Fibroblast of peridontal ligament (primary cell): ENCODE results near the gene TRIM4.
"Not testable (repeated sequence)": the region's sequence is repeated elsewhere in the genome, so short reads cannot be mapped to it uniquely, and the experiment has no call there.

Source experiments
- DNase-seq: peaks from one replicate; pipeline ENCODE4 v3.0.0-alpha.2; 2010; ENCODE audit errors: extremely low read depth

TRIM4 gene

DNA sequence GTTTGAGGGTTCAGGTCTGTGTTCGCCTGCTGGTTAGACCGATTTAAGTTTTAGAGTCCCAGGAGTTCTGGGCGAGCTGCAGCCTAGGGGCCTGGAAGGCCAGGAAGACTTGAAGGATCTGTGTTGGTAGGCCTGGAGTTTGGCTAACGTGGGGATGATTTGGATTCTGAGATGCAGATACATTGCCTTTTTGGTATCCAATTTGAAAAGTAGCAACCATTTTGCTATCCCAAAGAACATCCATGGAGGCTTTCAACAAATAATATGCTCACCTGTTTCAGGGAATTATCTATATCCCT is 433 bp upstream of the TRIM4 start:
- DNase-seq: no peak

DNA sequence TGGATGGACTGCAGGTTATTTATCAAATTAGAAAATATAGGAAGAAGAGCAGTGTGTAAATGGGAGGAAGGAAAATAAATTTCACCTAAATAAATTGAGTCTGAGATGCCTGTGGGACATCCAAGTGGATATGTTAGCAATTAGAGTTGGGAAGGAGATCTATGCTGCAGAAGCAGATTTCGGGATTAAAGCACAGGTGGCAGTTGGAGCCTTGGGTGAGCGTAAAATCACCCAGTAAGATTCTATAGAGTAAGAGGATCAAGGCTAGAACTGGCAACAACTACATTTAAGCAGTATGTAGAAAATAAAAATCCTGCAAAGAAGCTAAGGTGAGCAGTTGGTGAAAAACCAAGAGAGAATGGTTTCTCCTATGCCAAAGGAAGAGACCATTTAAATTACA is 8.4 kb downstream of the TRIM4 start:
- DNase-seq: no peak

DNA sequence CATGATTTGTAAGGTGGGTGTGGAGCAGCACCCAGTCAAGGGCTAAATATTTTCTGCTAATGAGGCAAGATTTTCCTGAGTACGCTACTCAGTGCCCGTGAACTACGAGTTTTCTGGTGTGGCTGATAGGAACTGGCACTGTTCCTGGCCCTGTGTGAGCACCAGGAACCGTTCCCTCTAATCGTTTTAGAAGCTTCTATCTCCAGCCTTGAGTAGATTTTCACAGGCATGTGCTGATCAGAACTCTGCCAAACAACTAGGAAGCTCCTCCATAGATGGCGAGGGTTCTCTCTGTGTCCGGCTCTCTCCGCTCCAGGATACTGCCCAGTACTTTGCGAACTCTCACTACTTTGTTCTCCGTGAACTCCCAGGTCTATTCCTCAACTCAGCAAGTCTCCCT is 17.7 kb downstream of the TRIM4 start:
- DNase-seq: no peak

DNA sequence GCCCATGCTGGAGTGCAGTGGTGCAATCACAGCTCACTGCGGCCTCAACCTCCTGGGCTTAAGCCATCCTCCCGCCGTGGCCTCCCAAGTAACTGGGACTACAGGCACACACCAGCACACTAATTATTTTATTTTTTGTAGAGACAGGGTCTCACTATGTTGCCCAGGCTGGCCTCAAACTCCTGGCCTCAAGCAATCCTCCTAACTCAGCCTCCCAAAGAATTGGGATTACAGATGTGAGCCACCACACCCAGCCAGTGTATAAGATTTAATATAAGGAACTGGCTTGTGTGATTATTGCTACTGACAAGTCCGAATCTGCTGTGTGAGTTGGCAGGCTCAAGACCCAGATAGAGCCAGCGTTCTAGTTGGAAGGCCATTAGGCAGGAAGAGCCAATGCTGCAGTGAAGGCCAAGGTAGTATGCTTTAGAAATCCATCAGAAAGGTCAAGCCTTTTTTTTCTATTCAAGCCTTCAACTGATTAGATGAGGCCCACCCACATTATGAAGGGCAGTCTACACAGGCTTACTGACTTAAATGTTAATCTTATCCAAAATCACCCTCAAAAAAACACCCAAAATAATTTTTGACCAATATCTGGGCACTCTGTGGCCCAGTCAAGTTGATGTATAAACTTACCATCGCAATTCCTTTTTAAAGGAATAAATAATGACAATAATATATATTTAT is 19.4 kb downstream of the TRIM4 start:
- no peak for DNase-seq

DNA sequence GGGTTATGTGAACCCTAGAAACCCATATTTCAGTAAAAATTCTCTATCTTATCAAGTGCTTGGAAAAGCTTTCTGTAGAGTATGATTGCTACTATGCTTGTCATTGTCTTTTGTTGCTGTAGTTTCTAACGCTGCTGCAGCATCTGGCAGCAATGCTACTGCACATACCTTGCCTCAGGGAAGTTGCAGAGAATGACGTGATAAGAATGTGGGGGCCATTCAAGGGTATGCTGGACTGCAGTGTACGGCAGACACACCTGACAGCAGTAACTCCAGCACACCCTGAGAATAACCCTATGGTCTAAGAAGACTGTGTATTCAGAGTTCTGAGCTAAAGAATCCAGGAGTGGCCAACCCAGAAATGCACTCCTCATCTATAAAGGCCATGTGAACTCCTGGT is 20.5 kb downstream of the TRIM4 start:
- DNase-seq: no peak

DNA sequence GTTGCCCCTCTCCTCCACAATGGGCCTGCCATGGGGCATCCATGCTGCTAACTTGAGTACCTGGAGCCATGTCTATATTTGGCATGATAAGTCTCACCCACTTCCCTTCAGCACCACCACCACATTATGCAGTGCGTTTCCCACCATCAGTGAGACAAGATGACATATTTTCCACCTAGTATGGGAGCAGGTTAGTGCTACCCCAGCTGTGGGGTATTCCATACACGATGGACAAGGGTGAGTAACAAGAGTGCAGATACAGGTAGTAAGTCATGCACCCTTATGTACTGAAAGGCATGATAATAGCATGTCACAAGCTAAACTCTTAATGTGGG is 21.3 kb downstream of the TRIM4 start:
- DNase-seq: no peak

DNA sequence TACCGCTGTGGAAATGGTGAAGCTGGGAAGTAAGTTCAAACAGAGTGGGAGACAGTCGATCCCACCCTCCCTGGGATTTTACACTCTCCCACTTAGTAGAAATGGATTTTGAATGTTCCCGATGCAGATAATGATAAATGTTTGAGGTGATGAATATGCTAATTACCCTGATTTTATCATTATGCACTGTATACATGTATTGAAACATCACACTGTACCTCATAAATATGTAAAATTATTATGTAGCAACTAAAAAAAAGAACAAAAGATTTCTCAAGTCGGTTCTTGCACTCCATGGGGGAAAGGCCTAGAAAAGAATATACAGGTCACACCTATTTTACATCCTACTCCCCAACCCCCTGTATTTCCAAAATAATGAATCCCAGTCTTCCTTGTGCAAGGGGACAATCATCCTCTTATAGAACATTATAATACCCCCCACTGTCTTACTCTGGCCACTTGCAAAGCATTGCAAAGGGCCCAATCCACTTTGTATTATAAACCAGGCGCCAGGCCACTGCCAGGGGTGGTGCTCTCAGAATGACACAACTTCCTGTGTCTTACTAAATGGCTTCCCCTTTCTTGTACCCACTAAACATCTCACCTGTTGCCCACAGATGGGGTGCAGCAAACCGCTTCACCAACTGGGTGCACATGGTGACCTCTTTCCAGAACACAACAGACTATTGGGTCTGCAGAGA is 21.9 kb downstream of the TRIM4 start:
- no peak for DNase-seq

DNA sequence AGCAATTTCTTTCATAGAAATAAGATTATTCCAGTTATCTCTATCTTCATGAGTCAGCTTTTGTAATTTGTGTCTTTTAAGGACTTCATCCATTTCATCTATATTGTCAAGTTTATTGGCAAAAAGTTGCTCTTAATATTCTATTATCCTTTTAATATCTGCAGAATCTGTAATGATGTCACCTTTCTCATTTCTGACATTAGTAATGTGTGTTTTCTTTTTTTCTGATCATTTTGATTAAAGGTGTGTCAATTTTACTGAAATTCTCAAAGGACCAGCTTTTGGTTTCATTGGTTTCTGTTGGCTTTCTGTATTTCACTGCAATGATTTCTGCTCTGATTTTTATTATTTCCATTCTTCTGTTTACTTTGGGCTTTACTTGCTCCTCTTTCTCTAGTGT is 24.6 kb downstream of the TRIM4 start:
- no peak for DNase-seq

DNA sequence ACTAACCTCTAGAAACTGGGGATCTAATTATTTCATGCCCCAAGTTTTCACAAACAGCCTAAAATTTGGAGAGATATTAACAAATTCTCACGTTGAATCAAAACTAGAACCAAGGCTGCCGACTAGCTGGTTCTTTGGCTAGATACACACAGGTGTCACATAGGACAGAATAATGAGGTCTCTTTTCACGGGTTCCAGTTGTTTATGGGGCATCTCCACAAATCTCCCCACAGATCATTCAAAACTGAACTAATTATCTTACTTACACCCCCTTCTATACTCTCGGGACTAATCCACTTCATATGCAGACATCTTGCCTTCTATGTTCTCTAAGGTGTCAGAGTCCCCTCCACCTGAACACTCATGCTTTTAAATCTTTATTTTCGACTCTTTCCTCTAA is 26.1 kb downstream of the TRIM4 start:
- no peak for DNase-seq

DNA sequence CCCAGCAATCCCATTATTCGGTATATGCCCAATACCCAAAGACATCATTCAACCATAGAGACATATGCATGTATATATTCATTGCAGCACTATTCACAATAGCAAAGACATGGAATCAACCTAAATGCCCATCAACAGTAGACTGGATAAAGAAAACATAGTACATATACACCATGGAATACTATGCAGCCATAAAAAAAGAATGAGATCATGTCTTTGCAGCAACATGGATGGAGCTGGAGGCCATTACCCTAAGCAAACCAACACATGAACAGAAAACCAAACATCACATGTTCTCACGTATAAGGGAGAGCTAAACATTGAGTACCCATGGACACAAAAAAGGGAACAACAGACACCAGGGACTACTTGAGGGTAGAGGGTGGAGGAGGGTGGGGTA is 29.0 kb downstream of the TRIM4 start:
- DNase-seq: not testable (repeated sequence)

DNA sequence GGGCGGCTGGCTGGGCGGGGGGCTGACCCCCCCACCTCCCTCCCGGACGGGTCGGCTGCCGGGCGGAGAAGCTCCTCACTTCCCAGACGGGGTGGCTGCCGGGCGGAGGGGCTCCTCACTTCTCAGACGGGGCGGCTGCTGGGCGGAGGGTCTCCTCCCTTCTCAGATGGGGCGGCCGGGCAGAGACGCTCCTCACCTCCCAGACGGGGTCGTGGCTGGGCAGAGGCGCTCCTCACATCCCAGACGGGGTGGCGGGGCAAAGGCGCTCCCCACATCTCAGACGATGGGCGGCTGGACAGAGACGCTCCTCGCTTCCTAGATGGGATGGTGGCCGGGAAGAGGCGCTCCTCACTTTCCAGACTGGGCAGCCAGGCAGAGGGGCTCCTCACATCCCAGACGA is 31.0 kb downstream of the TRIM4 start:
- DNase-seq: not testable (repeated sequence)

DNA sequence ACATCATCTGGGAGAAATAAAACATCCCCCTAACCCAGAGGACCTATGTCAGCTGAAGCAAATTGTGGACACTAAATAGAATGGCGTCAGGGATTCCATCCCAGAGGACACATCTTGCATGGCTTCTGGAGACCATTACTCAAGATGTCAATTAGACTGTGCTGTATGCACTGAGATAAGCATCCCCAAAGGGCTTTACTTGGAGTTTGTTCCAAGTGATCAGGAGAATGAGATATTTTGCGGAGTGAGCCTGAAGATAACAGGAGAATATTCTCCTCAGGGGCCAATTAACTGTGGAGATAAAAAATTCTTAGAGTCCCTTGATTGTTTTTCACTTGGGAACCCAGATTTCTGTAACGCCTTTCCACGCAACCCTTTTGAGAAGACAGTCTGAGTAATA is 38.0 kb downstream of the TRIM4 start:
- DNase-seq: no peak

DNA sequence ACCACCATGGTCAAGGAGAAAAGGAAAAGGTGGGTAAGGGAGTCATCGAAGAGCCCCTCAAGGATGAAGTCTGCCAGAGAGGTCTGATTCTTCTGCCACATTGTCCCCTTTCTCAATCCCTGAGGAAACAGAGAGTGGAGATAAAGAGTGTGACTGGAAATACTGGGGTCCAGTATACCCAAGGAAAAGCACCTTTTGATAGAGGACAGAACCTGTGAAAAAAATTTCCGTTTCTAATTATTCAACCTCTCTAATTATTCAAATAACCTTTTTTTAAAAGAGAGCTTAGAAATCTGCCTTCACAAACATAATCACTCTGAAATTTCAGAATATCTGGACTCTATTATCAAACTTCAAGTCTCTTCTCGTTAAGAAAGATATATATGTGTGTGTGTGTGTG is 42.4 kb downstream of the TRIM4 start, which contains the start of gene OR2AE1:
Gene OR2AE1 (minus strand): TSS at position 101 of the 400 bp plus-strand sequence. CDS start 0 bp downstream, at position 101.
- no peak for DNase-seq

DNA sequence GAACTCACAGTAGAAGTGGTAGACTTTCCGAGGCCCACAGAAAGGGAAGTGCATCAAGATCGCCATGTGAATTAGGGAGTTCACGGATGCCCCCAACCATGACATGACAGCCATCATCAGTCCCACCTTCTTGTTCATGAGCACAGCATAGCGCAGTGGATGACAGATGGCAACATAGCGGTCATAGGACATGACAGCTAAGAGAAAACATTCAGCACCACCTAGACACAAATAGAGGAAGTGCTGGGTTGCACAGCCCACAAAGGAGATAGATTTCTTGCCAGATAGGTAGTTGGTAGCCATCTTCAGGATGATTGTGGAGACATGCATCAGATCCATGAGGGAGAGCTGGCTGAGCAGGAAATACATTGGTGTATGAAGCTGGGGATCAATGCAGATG is 42.8 kb downstream of the TRIM4 start:
- DNase-seq: no peak

DNA sequence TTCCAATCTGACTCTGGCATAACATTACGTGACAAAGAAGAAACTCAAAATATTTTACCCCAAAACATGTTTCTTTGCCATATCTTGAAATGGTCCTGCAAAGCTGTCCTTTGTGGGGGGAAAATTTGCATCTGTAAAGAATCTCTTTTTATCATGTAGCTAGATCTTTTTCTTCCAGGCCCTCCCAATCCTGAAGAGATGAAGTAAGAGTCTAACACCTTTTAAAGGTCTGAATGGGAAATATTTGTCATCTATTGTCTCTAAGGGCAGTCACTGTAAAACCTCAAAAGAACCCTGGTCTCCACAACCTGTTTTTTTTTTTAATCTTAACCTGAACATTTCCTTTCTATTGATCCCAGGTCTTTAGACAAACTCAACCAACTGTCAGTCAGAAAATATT is 51.1 kb downstream of the TRIM4 start:
- DNase-seq: no peak

DNA sequence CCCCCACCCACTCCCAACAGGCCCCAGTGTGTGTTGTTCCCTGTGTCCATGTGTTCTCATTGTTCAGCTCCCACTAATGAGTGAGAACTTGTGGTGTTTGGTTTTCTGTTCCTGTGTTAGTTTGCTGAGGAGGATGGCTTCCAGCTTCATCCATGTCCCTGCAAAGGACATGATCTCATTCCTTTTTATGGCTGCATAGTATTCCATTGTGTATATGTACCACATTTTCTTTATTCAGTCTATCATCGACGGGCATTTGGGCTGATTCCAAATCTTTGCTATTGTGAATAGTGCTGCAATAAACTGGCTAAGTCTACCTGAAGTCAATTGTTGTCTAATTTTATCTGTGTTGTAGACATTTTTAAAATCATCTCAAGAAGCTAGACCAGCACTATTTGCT is 51.9 kb downstream of the TRIM4 start:
- not testable (repeated sequence) for DNase-seq

DNA sequence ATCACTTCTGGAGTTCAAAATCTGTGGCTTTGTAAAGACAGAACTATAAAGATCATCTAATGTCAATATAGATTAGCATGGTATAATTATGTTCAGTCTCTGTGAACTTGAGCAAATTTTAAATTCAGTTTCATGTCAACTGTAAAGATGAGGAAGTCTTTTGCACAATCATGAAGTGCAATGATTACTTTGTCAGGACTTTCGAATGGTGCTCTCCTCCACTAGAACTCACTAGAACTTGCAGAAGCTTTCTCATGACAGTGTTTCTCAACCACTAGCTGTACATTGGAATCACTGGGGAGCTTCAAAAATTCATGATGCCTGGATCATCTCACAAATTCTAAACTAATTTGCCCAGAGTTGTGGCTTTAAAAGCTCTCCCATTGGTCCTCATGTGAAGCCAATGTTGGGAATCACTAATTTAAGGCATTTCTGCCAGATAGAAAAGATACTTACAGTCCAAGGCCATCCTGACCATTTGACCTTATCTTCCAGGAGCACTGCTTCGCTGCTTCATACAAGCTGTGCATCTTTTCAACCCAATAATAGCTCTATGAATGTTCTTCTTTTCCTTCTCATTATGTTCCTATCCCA is 55.4 kb downstream of the TRIM4 start:
- DNase-seq: peak; percentile 5

DNA sequence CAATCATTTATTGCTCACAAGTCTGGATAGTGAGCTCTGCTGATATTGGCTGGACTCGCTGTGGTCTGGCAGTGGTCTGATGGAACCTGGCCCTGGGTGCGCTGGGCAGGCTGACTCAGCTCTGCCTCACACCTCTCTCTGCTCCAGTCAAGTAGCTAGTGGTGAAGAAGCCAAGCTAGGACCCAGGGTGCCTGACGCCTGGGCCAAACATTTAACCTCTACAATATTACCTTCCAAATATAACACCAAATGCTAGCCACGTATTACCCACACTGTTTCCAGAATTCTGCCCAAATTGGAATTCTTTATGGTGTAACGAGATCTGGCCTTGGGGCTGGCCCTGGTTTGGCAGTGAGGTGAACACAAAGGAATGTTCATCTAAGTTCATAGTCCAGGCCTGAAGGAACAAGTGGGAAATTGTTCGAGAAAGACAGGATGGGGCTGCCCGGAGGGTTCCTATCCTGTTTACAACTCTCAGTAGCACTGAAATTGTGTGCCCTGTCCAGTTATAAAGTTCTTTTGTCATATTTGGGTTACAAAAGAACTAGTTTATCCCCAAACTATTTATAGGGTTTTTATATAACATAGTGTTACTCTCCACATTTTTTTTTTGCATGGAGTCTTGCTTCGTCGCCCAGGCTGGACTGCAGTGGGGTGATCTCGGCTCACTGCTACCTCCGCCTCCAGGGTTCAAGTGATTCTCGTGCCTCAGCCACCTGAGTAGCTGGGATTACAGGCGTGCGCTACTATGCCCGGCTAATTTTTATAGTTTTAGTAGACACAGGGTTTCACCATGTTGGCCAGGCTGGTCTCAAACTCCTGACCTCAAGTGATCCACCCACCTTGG is 58.8 kb downstream of the TRIM4 start:
- DNase-seq: peak; percentile 65

DNA sequence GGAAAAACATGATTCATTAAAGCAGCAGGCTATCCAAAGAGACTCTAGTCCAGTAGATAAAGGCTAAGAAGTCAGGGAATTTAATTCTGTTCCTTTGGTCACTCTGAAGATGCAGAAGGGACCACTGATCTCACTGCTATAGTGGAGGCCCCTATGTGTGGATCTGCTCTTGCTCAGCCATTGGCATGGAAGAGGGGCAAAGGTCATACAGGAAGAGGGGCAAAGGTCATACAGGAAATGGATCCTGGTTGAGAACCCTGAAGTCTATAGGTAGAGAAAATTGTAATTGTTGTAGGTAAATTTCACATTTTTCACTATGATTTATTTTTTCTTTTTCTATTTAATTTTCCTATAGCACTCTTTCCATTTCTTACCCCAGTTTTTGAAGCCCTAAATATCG is 64.1 kb downstream of the TRIM4 start:
- no peak for DNase-seq

DNA sequence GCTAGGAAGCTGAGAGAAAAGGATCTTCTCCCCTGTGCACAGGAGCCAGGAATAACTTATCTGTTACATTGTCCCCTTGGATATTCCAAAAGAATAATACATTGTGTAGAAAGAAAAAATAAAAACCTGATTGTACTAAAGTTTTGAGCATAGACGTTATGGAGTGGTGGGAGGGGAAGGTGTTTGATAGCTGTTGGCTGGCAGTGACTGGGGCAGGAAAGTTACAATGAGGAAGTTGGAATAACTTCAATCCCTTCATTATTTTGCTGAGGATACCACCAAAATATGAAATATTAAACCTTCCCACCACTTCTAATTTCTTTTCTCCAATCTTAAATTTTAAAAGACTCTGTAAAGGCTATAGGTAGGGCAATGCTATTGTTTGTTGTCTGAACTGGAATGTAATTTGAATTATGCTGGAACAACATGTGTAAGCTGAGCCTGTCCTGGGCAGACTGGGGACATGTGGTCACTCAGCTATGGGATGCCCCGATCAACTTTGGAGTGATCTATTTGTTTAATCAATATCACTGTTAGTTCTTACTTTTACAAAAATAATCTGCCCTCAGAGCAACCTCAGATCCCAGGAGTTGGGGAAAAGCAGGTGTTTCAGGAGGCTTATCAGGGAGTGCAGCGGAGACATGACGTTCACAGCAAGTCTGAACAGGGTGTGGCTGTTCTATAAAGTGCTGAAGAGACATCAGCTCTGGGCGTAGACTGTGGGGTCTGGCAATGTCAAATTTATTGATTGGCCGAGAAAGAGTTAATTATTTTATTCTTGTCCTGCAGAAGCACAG is 70.7 kb downstream of the TRIM4 start:
- no peak for DNase-seq

DNA sequence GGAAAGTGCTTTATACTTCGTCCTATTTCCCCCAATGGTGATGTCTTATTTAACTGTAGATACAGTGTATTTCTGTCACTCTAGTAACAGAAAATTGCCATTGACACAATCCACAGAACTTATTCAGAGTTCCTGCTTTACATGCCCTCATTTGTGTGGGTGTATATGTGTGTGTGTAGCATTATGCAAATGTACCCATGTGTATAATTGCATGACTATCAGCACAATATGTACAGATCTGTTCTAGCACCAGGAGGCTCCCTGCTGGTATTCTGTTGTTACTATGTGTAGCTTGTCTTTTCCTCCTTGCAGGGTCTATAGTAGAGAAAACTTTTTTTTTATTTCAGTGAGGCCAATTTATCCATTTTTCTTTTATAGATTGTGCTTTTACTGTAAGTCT is 75.0 kb downstream of the TRIM4 start:
- no peak for DNase-seq

DNA sequence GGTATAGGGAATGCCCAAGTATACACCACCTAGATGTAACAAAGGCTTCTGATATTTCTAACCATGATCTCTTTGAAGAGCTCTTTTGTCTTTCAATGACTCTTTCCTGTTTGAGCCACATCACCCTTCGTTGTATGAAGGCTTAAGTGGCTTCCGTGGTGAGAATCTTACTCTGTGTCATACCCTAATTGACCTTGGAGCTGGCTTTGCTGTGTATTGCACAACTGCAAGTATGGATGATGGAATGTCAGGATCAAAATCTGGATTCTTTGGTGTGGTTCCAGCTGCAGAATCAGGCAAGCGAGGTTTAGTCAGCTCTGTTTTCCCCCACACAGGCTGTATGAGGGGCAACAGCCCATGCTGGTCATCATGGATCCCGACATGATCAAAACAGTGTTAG is 75.5 kb downstream of the TRIM4 start:
- DNase-seq: peak; percentile 5
